Activated CD8-positive, alpha-beta memory T cell treated with anti-CD3 and anti-CD28 coated beads for 1 hour (primary cell): Measurements from ENCODE around the gene ADARB2.
"Not testable (repeated sequence)": the region's sequence is repeated elsewhere in the genome, so short reads cannot be mapped to it uniquely, and the experiment has no call there.

ENCODE experiments used
- DNase-seq, 2 donors: peaks; one replicate each; pipeline ENCODE4 v3.0.0-alpha.2; 2020; ENCODE audit warnings: low read depth in 1 of 2; ENCODE audit errors: extremely low read depth in 1 of 2

The ADARB2 gene

DNA sequence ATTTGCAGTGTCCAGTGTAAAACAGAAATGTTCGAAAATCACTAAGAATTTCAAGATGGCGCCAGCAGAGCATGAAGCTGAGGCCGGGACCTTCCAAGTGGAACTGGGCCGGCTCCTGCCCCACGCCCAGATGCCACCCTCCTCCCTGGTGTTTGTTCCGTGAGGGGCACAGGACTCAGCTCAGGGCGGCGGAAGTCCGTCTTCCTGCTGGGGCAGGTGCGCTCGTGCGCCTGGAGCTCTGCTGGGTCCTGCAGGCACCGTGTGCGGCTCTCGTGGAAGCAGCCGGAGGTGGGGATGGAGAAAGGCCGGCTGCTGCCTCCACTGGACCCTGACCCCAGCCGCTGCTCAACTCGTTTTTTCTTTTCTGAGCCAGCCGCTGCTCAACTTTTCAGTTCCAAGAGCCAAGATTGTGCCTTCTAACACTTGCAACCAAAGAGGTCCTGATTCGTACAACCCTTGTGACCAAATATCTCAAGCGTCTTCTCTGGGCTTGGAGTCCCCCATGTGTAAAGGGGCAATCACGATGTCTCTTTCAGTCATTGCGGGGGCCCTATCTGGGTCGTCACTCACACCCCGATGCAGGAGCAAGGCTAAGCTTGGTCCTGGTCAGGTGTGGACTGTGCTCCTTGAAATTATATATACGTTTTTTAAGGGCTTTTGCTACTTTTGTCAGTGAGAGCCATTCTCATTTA is 334.4 kb downstream of the ADARB2 start:
- no peak for DNase-seq

- no peak for DNase-seq
Observed at GRCh38 chr10:1402016-1402770, 335.1 kb downstream of the ADARB2 start.

DNA sequence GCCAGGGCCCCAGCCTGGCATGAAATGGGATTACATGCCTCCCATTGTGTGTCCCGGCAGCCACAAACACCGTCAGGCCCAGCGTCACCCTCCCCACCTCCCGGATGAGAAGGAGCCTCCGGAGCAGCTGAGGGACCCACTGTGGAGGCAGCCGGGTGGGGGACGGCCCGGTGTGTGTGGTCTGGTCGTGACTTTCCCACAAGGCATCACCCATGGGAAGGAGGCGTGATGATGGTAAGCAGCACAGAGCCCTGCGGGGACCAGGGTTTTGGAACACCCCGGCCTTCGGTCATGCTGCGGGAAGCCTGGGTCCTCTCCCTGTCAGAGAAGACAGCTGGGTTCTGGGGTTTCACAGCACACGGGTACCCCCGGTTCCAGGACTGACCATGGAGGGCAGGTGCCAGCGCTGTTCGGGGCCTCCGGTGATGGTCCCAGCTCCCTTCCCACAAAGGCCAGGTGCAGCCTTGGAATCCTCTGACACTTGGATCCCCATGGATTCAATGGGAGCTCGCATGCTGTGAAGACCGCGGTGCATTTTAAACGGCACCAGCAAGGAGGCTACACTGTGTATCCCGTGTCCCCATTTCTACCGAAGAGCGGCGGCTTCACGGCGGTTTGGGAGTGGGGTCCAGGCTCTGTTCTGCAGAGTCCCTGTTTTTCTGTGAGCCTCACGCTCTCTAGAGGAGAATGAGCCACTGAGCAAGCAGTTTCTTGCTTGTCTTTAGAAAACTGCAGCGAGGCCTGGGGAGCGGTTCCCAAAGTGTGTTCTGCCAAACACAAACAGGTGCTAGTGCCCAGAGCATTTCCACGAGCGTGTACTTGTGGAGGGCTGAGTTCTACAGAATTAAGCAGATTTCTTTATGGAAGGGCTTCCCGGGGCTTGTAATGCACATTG is 336.0 kb downstream of the ADARB2 start:
- no peak for DNase-seq

DNA sequence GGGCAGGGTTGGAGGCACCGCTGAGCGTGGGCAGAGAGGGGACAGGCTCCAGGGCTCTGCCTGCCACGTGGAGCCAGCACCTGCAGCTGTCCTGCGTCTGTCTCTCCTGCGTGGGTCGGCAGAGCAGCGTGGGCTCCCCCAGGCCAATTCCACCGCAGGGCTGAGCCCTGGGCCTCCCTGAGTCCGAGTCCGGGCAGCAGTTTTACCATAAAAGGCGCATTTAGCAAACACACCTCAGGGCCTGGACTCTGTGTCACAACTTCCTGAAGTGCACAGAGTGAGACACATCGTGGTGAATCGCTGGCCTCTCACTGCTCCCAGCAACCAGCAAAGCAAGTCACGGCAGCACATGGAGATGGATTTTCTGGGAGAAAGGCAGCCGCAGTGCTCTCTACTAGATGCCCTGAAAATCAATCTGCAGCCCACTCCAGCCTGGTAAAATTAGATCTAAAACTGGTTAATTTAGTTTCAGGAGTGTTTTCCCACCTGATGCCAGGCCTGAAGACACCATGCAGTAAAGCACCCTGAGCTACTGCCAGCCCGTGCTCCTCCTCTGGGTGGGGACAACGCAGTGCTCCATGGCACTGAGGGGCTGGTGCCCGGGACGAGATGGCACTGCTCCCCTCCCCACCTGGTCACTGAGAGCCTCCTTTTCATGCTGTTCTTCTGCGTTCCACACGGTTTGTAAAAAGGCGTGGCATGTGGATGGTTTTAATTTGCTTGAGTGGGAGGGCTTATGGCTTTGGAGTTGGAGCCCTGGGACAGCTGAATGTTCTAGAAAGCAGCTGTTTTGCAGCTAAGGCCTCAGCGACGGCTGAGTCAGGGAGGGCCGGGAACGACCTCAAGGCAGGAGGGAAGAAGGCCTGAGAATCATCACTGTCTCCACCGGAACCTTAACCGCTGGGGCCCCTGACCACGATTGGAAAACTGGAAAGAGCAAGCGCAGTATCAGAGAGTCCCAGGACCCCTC is 336.9 kb downstream of the ADARB2 start:
- DNase-seq = no peak

- no peak for DNase-seq
Observed at GRCh38 chr10:1399431-1400100, 337.8 kb downstream of the ADARB2 start.

DNA sequence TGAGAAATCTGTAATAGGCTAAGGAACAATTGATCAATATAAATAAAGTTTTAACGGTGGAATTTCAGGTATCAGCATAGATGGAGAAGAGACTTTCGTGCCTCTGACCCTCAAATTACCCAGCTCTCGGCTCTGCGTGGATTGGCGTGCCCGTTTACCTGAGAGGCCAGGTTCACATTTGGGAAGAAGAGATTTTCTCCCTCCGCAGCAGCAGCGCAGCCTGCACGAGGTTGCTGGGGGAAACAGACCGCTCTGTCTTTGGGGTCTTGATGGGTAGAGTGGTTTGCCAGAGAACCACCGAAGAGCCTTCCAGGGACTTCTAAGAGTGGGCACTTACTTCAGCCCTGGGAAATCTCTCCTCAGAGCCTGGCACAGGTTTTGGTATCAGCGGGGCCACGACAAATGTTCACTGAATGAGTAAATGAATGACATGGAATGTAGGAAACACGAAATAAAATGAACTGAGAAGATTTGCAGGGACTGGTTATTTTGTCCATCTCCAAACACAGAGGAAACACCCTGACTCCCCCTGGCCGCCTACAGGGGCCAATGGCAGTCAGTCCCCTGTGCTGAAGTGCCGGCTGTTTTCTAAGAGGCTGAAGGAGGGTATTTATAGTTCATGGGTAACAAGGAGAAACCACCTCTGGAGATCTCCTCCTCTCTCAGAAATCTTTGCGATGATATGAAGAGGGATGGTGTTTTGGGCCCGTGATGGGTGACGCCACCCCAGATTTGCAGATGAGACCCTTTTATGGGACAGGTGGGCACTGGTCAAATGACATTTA is 338.5 kb downstream of the ADARB2 start:
- DNase-seq = no peak

DNA sequence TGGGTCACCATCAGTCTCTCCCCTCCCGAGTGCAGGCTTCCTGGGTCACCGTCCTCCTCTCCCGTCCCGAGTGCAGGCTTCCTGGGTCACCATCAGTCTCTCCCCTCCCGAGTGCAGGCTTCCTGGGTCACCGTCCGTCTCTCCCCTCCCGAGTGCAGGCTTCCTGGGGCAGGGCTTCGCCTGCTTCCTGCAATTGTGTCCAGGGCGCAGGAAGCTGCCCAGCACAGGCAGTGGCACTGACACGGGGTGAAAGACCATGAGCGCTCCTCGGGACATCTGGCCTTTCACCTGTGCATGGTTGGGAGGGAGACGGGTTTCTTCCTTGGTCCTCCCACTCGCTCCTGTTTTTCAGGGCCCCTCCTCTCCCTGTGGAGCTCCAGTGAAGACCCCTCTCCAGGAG is 339.2 kb downstream of the ADARB2 start:
- not testable (repeated sequence) for DNase-seq

DNA sequence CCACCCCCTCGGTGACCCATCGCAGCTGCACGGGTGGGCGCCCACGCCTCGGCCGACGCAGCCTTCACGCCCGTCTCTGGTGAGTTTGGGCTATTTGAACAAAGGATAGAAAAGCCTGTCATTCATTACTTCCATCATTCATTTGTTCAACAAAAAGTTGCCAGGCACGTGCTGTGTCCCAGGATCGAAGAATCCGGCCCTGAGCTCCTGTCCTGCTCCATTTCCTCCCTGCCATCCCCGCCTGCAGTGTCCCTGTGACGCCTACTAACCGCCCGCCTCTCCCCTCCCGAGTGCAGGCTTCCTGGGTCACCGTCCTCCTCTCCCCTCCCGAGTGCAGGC is 341.1 kb downstream of the ADARB2 start:
- DNase-seq = no peak

DNA sequence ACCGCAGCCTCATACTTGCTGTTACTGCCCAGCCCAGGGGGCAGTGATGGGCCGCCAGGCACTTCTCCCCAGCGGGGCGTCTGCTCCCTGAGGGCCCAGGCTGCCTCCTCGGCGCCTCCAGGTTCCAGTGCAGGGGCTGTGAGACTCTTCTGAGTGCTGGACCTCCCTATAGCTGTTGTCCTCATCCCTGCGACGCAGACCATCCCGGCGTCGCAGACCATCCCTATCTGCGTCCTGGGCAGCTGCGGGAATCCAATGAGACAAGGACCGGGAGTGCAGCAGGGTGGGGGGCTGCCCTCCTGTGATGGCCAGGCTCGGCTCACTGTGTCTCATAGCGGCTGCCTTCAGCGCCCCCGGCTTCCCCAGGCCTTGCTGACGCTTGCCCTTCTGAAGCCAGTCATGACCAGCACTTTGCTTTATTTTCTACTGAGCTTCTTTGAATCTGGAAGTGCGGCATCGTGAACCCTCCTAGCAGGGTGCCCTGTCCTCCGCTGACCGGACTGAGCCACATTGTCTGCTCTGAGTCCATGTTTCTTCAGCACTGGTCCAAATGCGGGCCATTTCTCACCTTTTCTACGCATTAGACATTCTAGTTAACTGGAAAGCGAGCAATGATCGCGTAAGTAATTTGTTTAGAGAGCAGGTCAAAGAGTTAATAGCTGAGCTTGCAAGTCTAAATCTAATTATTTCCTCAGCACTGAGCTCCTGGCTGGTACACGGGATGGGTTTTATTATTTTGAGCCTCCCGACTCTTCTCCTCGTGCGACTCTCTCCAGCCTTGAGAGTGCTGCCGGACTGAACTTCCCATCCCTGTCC is 341.6 kb downstream of the ADARB2 start:
- DNase-seq = no peak

GRCh38 chr10:1395025-1395480 is 342.3 kb downstream of the ADARB2 start:
- no peak for DNase-seq

- no peak for DNase-seq
Observed at GRCh38 chr10:1394155-1394912, 343.0 kb downstream of the ADARB2 start.

DNA sequence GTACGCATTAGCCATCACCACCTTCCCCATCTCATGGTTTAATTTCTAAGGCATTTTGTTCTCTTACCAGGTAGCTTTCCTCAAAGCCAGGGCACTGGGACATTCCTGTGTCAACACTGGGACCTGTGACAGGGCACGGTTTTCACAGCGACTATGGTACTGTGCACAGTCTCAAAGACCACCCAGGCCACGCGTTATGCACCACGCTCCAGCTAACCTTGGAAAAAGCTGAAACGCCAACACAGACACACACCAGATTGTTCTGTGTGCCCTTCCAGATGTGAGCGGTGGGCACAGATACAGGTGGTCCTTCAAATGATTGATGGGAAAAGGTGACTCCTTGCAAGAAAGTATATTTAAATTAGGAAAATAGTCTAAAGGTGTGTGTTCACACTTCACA is 343.8 kb downstream of the ADARB2 start:
- no peak for DNase-seq

- no peak for DNase-seq
Observed at GRCh38 chr10:1392127-1392526, 345.2 kb downstream of the ADARB2 start.

- no peak for DNase-seq
Observed at GRCh38 chr10:1390200-1390599, 347.1 kb downstream of the ADARB2 start.

DNA sequence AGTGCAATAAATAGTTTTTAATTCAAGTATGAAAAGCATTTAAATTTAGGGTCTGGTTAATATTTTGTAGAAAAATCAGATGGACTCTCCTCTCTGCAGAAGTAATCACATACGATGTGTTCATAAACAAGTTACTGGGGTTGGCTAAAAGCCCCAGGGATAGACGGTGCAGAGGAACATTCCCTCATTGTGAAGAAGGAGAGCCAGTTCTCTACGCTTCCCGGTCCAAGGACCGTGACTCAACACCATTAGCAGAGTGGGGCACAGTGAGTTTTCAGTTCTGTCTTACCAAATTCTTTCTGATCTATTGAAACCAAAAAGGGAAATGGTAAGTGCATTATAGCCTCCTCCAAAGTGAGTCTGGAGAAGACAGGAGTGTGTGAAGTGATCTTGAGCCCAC is 353.3 kb downstream of the ADARB2 start:
- no peak for DNase-seq

- no peak for DNase-seq
Observed at GRCh38 chr10:1382711-1383110, 354.6 kb downstream of the ADARB2 start.

- no peak for DNase-seq
Observed at GRCh38 chr10:1381339-1381738, 356.0 kb downstream of the ADARB2 start.
